ENCODE results near the gene PPM1H.

DNA sequence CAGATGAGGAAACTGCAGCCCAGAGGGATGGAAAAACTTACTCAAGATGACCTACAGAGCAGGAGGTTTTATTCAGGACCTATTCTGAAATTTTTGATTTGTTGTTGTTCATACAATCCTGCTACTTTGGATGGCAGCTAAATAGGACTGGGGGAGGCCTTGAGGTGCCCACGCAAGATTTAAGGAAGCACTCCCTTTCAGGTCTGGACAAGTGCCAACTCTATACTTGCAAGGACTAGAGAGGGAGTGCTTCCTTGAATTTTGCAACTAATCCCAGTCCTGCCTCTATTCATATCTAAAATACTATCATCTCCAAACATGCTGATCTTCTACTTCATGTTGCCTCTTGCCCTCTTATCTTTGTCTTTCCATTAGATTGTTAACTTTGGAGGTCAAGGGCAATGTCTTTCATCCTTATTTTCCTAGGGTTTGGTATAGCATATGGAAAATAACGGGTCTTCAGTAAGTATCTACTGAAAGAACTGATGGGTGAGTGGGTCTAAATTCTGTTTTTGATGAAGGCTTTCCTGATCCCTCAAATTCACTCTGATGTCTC is 28.6 kb upstream of the PPM1H start:
- TF ChIP-seq POLR2A (IDR thresholded peaks at IDR 0.05; ENCODE audit: low read length): no peak
- no peak for TF ChIP-seq GATA1 (IDR thresholded peaks at IDR 0.05; ENCODE audit: low read depth, low read length)
